K562 (cell line): ENCODE measurements around the gene GOLGA8B. TPM values are rescaled to one million over a fixed set of nuclear protein-coding genes. Genes with fewer than 3 reads are reported as not detected.

ENCODE experiments used
- ATAC-seq: fragments of 200-7000 bp; cut with Tn5 transposase; 3 replicates; pipeline ENCODE4 v1.9.1; 2020; ENCODE audit warnings: moderate library complexity
- BruUV-seq: library from RNA; stranded (reverse); fragments of 400-500 nt; replicated peaks from 2 replicates; lab custom pipeline; 2021; lab: Mats Ljungman, UMichigan
- CTCF ChIA-PET: fragments of 300-600 bp; formaldehyde crosslinking; extraction: SDS; loops from one replicate; lab custom pipeline; 2021; ENCODE audit warnings: low intra/inter-chr PET ratio; lab: Yijun Ruan, JAX
- POLR2A ChIA-PET: fragments of 300-600, 350-650 bp; sonication (Branson Sonifier 250); formaldehyde crosslinking; extraction: SDS; loops from one replicate; lab custom pipeline; 2021; ENCODE audit warnings: antibody characterized with exemption, inconsistent platforms; lab: Yijun Ruan, JAX
- DNase-seq, 4 experiments: peaks; one replicate each; pipeline versions ENCODE4 v3.0.0 to v3.0.0-alpha.2; 2011 to 2018; ENCODE audit warnings: low spot score in 3 of 4, mixed read lengths in 3 of 4; ENCODE audit errors: extremely low read depth in 1 of 4
- FAIRE-seq: peaks from 2 replicates; lab custom pipeline; 2011; peaks lifted over from hg19 to GRCh38; lab: Jason Lieb, UNC
- H2AFZ ChIP-seq: 2 replicates; pipeline ENCODE4 v1.6.0; 2011; ENCODE audit warnings: low read depth, low read length, control low read depth, inconsistent platforms
- H3K27ac ChIP-seq: fragments of 200-600 bp; 3 replicates; pipeline ENCODE4 v1.8.0; 2011; ENCODE audit warnings: low read depth, mild to moderate bottlenecking, control low read depth, inconsistent platforms, low read length, moderate library complexity, mixed read lengths; ENCODE audit errors: extremely low read depth
- H3K27me3 ChIP-seq, 2 experiments: fragments of 300-600 bp in 1 of 2; 2 replicates in 1 of 2; 3 replicates in 1 of 2; pipeline versions ENCODE4 v1.6.0 to v1.8.0; 2011; ENCODE audit warnings: inconsistent platforms in 2 of 2, low read length in 2 of 2, mild to moderate bottlenecking in 1 of 2, mixed read lengths in 1 of 2, moderate library complexity in 1 of 2; ENCODE audit not compliant: control insufficient read depth in 2 of 2, insufficient read depth in 2 of 2
- H3K36me3 ChIP-seq: fragments of 300-600 bp; 3 replicates; pipeline ENCODE4 v1.8.0; 2011; ENCODE audit warnings: mild to moderate bottlenecking, low read length, inconsistent platforms; ENCODE audit not compliant: control insufficient read depth, insufficient read depth
- H3K4me1 ChIP-seq, 2 experiments: fragments of 200-600 bp in 1 of 2; replicated peaks in 1 of 2; 2 replicates in 1 of 2; 3 replicates in 1 of 2; pipeline versions ENCODE4 v1.5.1 to v1.8.0; 2011; ENCODE audit warnings: inconsistent platforms in 2 of 2, low read length in 2 of 2, mild to moderate bottlenecking in 1 of 2, mixed read lengths in 1 of 2, moderate library complexity in 1 of 2; ENCODE audit not compliant: control insufficient read depth in 2 of 2, insufficient read depth in 2 of 2
- H3K4me2 ChIP-seq: 2 replicates; pipeline ENCODE4 v1.6.1; 2011; ENCODE audit warnings: low read length, control low read depth, inconsistent platforms, mixed read lengths; ENCODE audit not compliant: insufficient read depth
- H3K4me3 ChIP-seq: fragments of 200-600 bp; sonication (generic), shearing (Covaris generic); 2 replicates; pipeline ENCODE4 v1.5.1; 2016; ENCODE audit warnings: control low read depth, inconsistent platforms
- H3K79me2 ChIP-seq: fragments of 200-600 bp; 3 replicates; pipeline ENCODE4 v1.8.0; 2011; ENCODE audit warnings: low read length, inconsistent platforms; ENCODE audit not compliant: control insufficient read depth, insufficient read depth
- H3K9ac ChIP-seq, 2 experiments: 2 replicates each; pipeline versions ENCODE4 v1.6.0 to v1.6.1; 2011; ENCODE audit warnings: low read depth in 2 of 2, low read length in 2 of 2, control low read depth in 1 of 2, inconsistent platforms in 1 of 2, mild to moderate bottlenecking in 1 of 2, mixed read lengths in 1 of 2; ENCODE audit not compliant: insufficient read depth in 1 of 2
- H3K9me1 ChIP-seq: one replicate; pipeline ENCODE4 v1.6.0; 2011; ENCODE audit warnings: inconsistent platforms, mild to moderate bottlenecking, low read length, moderate library complexity; ENCODE audit not compliant: control insufficient read depth, insufficient read depth
- H3K9me3 ChIP-seq: replicated peaks from 2 replicates; pipeline ENCODE4 v1.5.1; 2011; ENCODE audit warnings: low read depth, low read length, inconsistent platforms; ENCODE audit not compliant: control insufficient read depth, insufficient read depth
- H4K20me1 ChIP-seq: replicated peaks from 2 replicates; pipeline ENCODE4 v1.6.1; 2011; ENCODE audit warnings: low read length, inconsistent platforms, mixed read lengths; ENCODE audit not compliant: control insufficient read depth, insufficient read depth
- ARID1B ChIP-seq: fragments of 450-650 bp; IDR thresholded peaks from 2 replicates; pipeline ENCODE4 v1.6.1; 2016; ENCODE audit warnings: antibody characterized with exemption, mild to moderate bottlenecking, inconsistent platforms
- BMI1 ChIP-seq: fragments of 150-350 bp; IDR thresholded peaks from 2 replicates; pipeline ENCODE4 v1.6.1; 2014; ENCODE audit warnings: low read length
- CEBPG ChIP-seq, 3 experiments: fragments of 200-800 bp in 1 of 3; sonication (Bioruptor generic) in 1 of 3; sonication (generic) in 1 of 3; formaldehyde crosslinking in 1 of 3; IDR thresholded peaks in 2 of 3; conservative IDR thresholded peaks in 1 of 3; 2 replicates each; pipeline versions ENCODE4 v1.6.1 to v1.8.0; 2016 to 2022; ENCODE audit warnings: missing compliant biosample characterization in 2 of 3, missing genetic modification characterization in 2 of 3, mild to moderate bottlenecking in 1 of 3, missing genetic modification reagents in 1 of 3
- CREM ChIP-seq: IDR thresholded peaks from 2 replicates; pipeline ENCODE4 v1.6.1; 2014; ENCODE audit warnings: antibody characterized with exemption, low read depth
- ELF2 ChIP-seq: fragments of 250-450 bp; sonication (Bioruptor Pico); IDR thresholded peaks from 2 replicates; pipeline ENCODE4 v1.5.0; 2021; ENCODE audit warnings: mild to moderate bottlenecking
- FOXO4 ChIP-seq: fragments of 450-650 bp; formaldehyde crosslinking; IDR thresholded peaks from 2 replicates; pipeline ENCODE4 v1.4.0; 2020; ENCODE audit warnings: mild to moderate bottlenecking, moderate library complexity
- GABPA ChIP-seq: fragments of 200-800 bp; sonication (Bioruptor generic); conservative IDR thresholded peaks from 2 replicates; pipeline ENCODE4 v1.6.1; 2016; ENCODE audit warnings: low read depth, missing genetic modification characterization, missing compliant biosample characterization
- GTF2F1 ChIP-seq: IDR thresholded peaks from 2 replicates; pipeline ENCODE4 v1.6.1; 2011; ENCODE audit warnings: low read depth, low read length, improper control_type of control experiment
- MAFK ChIP-seq: IDR thresholded peaks from 2 replicates; pipeline ENCODE4 v1.6.1; 2011; ENCODE audit warnings: low read length, improper control_type of control experiment
- RBFOX2 ChIP-seq: fragments of 200-400 bp; formaldehyde crosslinking; IDR thresholded peaks from 2 replicates; pipeline ENCODE4 v1.6.1; 2017; ENCODE audit warnings: low read depth, mild to moderate bottlenecking, low read length, moderate library complexity
- RBM15 ChIP-seq: fragments of 200-400 bp; formaldehyde crosslinking; IDR thresholded peaks from 2 replicates; pipeline ENCODE4 v1.6.1; 2018; ENCODE audit warnings: mild to moderate bottlenecking, low read length, moderate library complexity; ENCODE audit not compliant: insufficient read depth
- SPI1 ChIP-seq: IDR thresholded peaks from 2 replicates; pipeline ENCODE4 v1.6.1; 2011; ENCODE audit warnings: low read depth, low read length, control low read depth, borderline replicate concordance
- TEAD2 ChIP-seq: fragments of 450-650 bp; IDR thresholded peaks from 2 replicates; pipeline ENCODE4 v1.6.1; 2016; ENCODE audit warnings: missing genetic modification characterization, control low read depth, missing compliant biosample characterization
- ZBTB8A ChIP-seq: fragments of 450-650 bp; IDR thresholded peaks from 2 replicates; pipeline ENCODE4 v1.6.1; 2018; ENCODE audit warnings: mild to moderate bottlenecking, moderate library complexity; ENCODE audit not compliant: partially characterized antibody
- ZNF133 ChIP-seq: fragments of 250-450 bp; sonication (Bioruptor Pico); IDR thresholded peaks from 2 replicates; pipeline ENCODE4 v1.4.0; 2020; ENCODE audit warnings: mild to moderate bottlenecking
- ZNF512 ChIP-seq: IDR thresholded peaks from 2 replicates; pipeline ENCODE4 v1.6.1; 2016; ENCODE audit warnings: missing genetic modification characterization, missing compliant biosample characterization
- ZNF589 ChIP-seq: fragments of 200-800 bp; sonication (Bioruptor generic); IDR thresholded peaks from 2 replicates; pipeline ENCODE4 v1.6.1; 2016; ENCODE audit warnings: low read depth, missing genetic modification characterization, missing compliant biosample characterization
- WGBS: fragments of 100-300 bp; shearing (Covaris generic); methylation state at CpG from one replicate; pipeline ENCODE4 v1.1.6; 2016; ENCODE audit warnings: low coverage, mixed read lengths; ENCODE audit not compliant: insufficient coverage; ENCODE audit errors: missing lambda C conversion rate; 5-methylcytosine and 5-hydroxymethylcytosine counted together
- in situ Hi-C: fragments of 300-500 bp; cut with MboI; formaldehyde crosslinking; loops from 4 replicates; pipeline ENCODE4 v1.15.0; 2018; ENCODE audit warnings: inconsistent platforms, mixed read lengths
- intact Hi-C: fragments of 100-400 bp; cut with micrococcal nuclease; formaldehyde crosslinking; loops from 2 replicates; pipeline ENCODE4 v1.14.2; 2022
- polyA plus RNA-seq, 8 experiments: library from polyadenylated mRNA; depleted of rRNA in 4 of 8; stranded (reverse) in 5 of 8; unstranded in 3 of 8; fragments of >200 nt; fragmentation: Nextera tagmentation in 2 of 8; fragmentation: Illumina TruSeq in 1 of 8; extraction: Ambion mirVana in 2 of 8; extraction: Trizol in 1 of 8; gene quantifications; 2 replicates each; pipeline versions ENCODE4 v1.2.1 to v1.2.3, GENCODE V29; 2011 to 2014; ENCODE audit warnings: inconsistent platforms in 1 of 8, missing spikeins in 1 of 8
- total RNA-seq, 7 experiments: library from RNA; depleted of rRNA in 6 of 7; stranded (reverse); fragments of >200 nt in 6 of 7; fragmentation: Illumina TruSeq in 2 of 7; extraction: Trizol in 2 of 7; gene quantifications; 2 replicates each; pipeline versions ENCODE4 v1.2.1 to v1.2.3, GENCODE V29; 2011 to 2021; ENCODE audit warnings: low replicate concordance in 1 of 7

The GOLGA8B gene
- total and polyA plus RNA-seq, 9 of the 15 experiments (the other 6 are each of a cell fraction or from before 2014, with no cell fraction given), result 7.9 to 236 (median 54.1) TPM

- TF ChIP-seq CEBPG (CRISPR knock-in tag; IDR thresholded peaks at IDR 0.05) (no peak), CEBPG (tag; conservative IDR thresholded peaks at IDR 0.05 in 1 of 2, IDR thresholded peaks at IDR 0.05 in 1 of 2) (no peak), GTF2F1 (no peak), MAFK (no peak), GABPA (tag) (no peak), RBM15 (no peak)
Measured at GRCh38 chr15:34628577-34629152, 45.2 kb upstream of the GOLGA8B start (continued).

GRCh38 chr15:34625007-34625406, 41.6 kb upstream of the GOLGA8B start:
- no peaks in the 10 kb centered on the region for H3K36me3 ChIP-seq
- H3K27ac ChIP-seq, result no peak overlapping the region
- no peak for FAIRE-seq
- H3K79me2 ChIP-seq, result no peaks in the 10 kb centered on the region
- no peaks in the 10 kb centered on the region for H3K9me1 ChIP-seq
- DNase-seq, result no peak
- peaks cover 0 to 10% of the 10 kb centered on the region in 2 experiments; a peak in 4 of 5 replicates for H3K4me1 ChIP-seq
- H3K4me3 ChIP-seq, result no peak overlapping the region
- no peak overlapping the region for H2AFZ ChIP-seq
- H3K4me2 ChIP-seq, result no peak overlapping the region
- BruUV-seq, result no TSS peak
- WGBS, result 83% methylated on average over 5 of the region's 5 CpGs
- in situ Hi-C loops, result no loop called here
- H3K27me3 ChIP-seq, result no peaks in the 10 kb centered on the region
- H3K9me3 ChIP-seq, result peaks cover 7% of the 10 kb centered on the region; the same call in 1 of the 2 replicates
- no peak overlapping the region for H3K9ac ChIP-seq
- POLR2A ChIA-PET, result interaction anchor here (0.6 kb wide), 1 partner anchor 632 kb away, joined by 3 read pairs; no protein-coding TSS in a partner anchor
- ATAC-seq, result no peak
- CTCF ChIA-PET, result interaction anchor here (0.6 to 1.0 kb wide), 2 partner anchors 11 to 295 kb away, joined by 4 to 6 read pairs; no protein-coding TSS in a partner anchor
- H4K20me1 ChIP-seq, result no peaks in the 10 kb centered on the region
- intact Hi-C loops, result loop anchor here (10.0 kb wide), 1 partner anchor 440 kb away; no protein-coding TSS in a partner anchor
- TF ChIP-seq SPI1 (no peak), FOXO4 (CRISPR knock-in tag) (no peak), ZBTB8A (no peak), ZNF133 (CRISPR knock-in tag) (no peak), BMI1 (no peak), ZNF589 (CRISPR knock-in tag) (no peak), ELF2 (CRISPR knock-in tag) (no peak), RBFOX2 (no peak), TEAD2 (tag) (no peak), CREM (no peak), ZNF512 (tag) (no peak), ARID1B (no peak)
